ENCODE measurements around the gene ZNF276.
"Not testable (repeated sequence)": the region's sequence is repeated elsewhere in the genome, so short reads cannot be mapped to it uniquely, and the experiment has no call there.

The ZNF276 gene, protein sequence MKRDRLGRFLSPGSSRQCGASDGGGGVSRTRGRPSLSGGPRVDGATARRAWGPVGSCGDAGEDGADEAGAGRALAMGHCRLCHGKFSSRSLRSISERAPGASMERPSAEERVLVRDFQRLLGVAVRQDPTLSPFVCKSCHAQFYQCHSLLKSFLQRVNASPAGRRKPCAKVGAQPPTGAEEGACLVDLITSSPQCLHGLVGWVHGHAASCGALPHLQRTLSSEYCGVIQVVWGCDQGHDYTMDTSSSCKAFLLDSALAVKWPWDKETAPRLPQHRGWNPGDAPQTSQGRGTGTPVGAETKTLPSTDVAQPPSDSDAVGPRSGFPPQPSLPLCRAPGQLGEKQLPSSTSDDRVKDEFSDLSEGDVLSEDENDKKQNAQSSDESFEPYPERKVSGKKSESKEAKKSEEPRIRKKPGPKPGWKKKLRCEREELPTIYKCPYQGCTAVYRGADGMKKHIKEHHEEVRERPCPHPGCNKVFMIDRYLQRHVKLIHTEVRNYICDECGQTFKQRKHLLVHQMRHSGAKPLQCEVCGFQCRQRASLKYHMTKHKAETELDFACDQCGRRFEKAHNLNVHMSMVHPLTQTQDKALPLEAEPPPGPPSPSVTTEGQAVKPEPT
- total RNA-seq = 10.7 to 29.7 (median 17.7) reads per million in 17 experiments

DNA sequence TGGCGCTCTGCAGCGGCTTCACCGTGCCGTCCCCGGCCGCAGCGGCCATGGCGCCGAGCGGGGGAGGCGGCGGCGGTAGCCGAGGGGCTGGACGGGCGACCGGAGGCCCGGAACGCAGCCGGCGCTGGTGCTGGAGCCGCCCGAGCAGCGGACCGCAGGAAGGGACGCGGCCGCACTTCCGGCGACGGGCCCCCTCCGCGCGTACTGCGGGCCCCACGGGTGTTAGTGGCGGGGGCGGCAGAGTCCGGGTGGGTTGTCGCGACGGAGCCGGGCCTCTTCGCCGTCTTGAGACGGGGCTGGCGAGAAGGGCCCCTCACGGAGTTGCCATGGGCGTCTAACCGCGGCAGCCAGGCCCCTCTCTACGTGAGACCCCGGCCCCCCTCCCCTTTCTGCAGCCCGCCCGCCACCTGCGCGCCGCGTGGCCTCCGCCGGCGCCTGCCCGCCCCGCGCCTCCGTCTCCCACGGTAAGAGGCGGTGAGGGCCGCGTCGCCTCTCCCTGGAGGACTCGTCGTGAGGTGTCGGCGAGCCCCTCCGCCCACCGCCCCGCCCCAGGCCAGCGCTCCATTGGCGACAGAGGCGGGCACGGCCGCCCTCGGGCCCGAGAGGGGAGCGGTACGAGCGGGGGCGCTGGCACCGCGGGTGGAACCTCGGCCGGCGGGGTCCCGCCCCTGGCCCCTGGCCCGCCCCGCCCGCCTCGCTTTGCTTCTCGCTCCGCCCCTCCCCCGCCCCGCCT is at the start of gene ZNF276, which contains the start of gene VPS9D1:
TSS of gene ZNF276 (plus strand) at position 725 of the 733 bp plus-strand sequence. CDS start 104 bp downstream, outside the sequence.
TSS of gene VPS9D1 (minus strand) at position 86 of the 733 bp plus-strand sequence. CDS start at position 49, 37 bp downstream.
- DNase-seq = peak; percentile 84 to 96 (median 91)

DNA sequence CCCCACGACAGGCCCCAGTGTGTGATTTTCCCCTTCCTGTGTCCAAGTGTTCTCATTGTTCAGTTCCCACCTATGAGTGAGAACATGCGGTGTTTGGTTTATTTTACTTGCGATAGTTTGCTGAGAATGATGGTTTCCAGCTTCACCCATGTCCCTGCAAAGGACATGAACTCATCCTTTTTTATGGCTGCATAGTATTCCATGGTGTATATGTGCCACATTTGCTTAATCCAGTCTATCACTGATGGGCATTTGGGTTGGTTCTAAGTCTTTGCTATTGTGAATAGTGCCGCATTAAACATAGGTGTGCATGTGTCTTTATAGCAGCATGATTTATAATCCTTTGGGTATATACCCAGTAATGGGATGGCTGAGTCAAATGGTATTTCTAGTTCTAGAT is 49.8 kb upstream of the ZNF276 start:
- not testable (repeated sequence) for DNase-seq

DNA sequence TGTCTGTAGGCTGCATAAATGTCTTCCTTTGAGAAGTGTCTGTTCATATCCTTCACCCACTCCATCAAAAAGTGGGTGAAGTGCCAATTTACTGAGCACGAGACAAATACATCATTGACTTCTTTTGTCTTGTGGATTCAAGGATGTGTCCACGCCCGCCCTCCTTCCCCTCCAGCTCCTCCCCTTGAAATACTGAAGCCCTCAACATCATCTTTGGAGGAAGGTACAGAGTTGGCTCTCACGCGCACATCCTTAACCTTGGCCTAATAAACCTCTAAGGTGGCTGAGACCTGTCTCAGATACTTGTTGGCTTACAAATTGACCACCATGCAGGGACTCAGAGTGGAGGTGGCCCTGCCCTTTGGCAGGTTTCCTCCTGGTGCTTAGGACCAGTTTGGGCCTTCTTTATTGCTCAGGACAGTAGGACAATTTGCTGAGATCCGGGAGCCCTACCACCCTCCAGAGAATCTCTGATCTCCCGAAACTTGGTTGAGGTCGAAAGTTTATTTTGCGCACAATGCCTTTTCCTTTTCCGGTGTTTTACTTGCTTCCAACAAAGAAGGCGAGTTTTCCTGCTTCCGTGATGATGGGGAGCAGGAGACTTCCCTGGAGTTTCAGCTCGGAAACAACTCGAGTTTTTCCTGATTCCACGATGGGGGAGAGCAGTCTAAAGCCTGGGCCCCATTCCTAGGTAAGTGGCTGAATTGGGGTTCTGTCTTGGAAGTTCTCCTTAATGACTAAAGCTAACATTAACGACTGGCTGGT is 49.0 kb upstream of the ZNF276 start:
- no peak for DNase-seq

DNA sequence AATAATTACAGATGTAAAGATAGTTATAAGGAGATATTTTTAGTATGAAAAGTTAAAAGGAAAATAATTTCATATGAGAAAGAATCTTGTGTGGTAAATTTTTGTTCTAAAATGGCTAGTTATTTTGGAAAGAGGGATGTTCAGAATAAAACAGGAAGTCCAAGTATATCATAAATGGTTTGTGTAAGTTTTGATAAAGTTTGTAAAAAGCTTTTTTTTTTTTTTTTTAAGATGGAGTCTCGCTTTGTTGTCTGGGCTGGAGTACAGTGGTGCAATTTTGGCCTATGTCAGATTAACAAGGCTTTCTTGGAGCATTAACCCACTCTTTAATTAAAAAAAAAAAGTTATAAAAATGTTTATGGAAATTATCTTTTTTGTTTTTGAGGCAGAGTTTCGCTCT is 43.1 kb upstream of the ZNF276 start:
- DNase-seq = no peak

DNA sequence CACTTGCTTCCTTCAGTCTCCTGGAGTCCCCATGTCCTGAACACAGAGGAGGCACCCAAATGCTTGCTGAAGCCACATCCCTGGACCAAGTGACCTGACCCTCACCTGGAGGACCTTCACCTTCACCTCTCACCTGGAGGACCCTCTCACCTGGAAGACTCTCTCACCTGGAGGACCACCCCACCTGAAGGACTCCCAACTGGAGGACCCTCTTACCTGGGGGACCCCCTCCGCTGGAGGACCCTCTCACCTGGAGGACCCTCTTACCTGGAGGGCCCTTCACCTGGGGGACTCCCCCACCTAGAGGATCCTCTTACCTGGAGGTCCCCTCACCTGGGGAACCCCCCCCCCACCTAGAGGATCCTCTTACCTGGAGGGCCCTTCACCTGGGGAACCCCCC is 35.4 kb upstream of the ZNF276 start:
- DNase-seq = no peak

DNA sequence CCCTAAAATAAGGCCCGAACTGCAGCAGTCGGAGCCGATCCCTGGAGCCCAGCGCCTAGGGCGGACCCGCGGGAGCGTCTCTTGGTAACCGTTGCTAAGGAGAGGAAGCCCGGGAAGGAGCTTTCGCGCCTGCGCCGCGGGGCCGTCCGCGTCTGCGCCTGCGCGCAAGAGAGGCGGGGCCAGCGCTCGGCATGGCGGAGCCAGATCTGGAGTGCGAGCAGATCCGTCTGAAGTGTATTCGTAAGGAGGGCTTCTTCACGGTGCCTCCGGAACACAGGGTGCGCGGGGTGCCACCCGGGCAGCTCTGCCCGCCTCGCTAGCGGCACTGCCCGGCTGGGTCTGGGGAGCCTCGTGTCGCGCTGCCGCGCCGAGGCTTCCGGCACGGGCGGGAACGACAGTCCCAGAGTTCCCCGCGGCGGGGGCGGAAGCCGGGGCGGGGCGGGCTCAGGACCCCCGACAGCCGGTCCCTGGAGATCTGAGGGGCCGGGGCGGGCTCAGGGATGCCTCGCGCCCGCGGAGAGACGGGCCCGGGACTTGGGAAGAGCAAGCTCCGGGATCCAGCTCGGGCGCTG is 34.7 kb upstream of the ZNF276 start, which contains the start of gene CDK10:
TSS of gene CDK10 (plus strand) at position 170 of the 572 bp plus-strand sequence. CDS start at position 192, 22 bp downstream.
- DNase-seq = peak; percentile 94 to 98 (median 96)

DNA sequence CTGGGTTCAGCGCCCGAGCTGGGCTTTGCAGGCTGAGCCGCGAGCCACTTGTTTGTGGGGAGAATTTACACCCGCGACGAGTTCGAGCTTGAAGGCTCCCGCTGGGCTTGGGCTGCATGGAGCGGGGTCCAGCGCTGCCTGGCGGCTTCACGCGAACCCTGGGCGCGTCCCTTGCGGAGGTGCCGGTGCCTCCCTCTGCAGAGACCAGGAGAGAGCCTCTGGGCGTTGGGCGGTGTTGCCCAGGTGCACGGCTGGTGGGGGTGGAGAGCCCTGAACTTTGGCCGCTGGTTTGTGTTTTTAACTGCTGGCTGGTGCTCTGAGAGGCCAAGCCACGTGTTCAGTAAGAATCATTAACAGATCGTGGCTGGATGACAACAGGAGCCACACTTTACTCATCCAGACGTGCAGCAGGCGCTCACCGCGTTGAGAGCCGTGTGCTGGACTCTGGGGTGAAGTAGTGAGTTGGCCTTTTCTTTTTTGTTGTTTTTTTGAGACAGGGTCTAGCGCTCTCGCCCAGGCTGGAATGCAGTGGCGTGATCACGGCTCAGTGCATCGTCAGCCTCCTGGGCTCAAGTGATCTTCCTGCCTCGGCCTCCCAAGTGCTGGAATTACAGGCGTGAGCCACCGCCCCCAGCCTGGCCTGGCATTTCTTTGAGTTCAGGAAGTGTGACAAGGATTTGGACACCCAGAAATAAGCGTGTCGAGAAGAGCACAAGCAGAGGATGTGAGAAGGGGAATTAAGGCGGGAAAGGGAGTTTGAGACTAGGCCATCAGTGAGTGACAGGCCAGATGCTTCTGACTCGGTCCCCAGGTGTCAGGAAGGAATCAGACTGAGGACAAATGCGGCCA is 34.0 kb upstream of the ZNF276 start:
- no peak for DNase-seq

DNA sequence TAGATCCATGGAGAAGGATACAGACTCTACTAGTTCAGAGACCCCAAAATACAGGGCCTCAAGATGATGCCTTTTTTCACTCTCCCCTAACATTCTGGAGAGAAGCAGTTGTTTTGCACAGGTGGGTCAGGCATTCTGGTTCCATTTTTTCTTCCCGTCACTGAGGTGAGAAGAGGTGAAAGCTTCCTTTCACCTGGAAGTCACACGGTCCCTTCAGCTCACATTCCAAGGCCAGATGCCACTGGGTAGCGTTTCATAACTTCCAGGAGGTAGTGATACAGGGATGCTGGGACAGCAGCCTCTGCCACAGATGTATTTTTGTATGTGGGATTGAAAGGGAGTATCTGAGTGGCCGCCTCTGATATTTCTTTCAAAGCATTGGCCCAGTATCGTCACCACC is 32.9 kb upstream of the ZNF276 start:
- no peak for DNase-seq

DNA sequence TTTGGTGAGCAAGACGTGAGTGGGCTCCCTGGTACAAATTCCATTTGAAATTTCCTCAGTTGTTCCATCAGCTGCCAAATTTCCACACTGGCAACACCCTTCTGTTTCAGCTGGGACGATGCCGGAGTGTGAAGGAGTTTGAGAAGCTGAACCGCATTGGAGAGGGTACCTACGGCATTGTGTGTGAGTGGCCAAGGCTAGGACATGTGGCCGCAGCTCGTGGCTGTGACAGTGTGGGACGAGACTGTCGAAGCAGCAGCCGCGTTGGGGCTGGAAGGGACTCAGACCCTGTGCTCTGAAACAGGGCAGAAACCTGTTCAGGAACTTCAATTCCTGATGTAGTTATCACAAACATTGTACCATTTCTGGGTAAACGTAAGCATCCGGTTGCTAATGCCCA is 32.2 kb upstream of the ZNF276 start:
- DNase-seq = no peak

DNA sequence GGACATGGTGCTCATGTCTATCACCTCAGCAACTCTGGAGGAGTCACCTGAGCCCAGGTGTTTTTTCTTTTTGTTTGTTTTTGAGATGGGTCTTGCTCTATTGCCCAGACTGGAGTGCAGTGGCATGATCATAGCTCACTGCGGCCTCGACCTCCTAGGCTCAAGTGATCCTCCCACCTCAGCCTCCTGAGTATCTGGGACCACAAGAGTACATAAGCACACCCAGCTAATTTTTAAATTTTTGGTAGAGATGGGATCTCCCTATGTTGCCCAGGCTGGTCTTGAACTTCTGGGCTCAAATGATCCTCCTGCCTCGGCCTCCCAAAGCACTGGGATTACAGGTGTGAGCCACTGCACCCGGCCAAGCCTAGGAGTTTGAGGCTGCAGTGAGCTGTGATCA is 31.7 kb upstream of the ZNF276 start:
- not testable (repeated sequence) for DNase-seq

DNA sequence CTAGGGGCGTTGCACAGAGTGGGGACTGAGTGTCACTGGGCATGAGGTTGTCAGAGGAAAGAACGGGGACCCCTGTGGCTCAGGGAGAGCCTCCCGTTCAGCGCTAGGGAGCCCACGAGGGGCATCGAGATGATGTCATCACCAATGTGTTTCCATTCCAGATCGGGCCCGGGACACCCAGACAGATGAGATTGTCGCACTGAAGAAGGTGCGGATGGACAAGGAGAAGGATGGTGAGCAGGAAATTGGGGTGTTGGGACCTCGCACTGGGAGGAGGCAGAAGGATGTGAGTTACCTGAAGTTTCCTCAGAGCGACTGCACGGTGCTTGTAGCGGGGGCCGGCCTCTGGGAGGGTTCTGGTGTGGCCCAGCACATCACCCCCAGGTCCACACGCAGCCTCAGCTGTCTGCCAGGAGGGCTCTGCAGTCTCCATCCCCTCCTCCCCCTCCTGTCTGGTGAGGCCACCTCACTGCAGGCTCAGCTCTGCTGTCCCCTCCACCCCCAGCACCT is 30.9 kb upstream of the ZNF276 start:
- DNase-seq = no peak

DNA sequence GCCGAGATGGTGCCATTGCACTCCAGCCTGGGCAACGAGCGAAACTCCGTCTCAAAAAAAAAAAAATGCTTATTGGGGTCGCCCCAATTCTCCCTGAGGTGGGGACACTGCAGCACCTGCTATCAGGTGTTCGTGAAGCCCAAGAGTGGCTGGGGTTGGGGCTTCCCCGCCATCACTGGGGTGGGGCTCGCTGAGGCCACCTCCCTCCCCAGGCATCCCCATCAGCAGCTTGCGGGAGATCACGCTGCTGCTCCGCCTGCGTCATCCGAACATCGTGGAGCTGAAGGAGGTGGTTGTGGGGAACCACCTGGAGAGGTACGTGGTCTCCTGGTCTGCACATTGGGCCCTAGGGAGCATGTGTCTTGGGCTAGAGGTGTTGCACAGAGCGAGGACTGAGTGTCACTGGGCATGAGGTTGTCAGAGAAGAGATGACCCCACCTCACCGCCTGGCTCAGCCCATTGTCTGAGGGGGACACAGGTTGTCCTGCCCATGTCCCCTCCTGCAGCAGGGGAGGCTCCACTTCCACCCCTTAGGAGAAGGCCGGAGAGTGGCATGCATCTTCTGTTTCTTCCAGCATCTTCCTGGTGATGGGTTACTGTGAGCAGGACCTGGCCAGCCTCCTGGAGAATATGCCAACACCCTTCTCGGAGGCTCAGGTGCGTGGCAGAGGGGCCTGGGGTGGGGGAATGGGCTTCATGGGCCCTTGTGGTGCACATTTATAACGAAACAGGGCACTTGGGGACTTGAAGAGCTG is 29.9 kb upstream of the ZNF276 start:
- DNase-seq = no peak

DNA sequence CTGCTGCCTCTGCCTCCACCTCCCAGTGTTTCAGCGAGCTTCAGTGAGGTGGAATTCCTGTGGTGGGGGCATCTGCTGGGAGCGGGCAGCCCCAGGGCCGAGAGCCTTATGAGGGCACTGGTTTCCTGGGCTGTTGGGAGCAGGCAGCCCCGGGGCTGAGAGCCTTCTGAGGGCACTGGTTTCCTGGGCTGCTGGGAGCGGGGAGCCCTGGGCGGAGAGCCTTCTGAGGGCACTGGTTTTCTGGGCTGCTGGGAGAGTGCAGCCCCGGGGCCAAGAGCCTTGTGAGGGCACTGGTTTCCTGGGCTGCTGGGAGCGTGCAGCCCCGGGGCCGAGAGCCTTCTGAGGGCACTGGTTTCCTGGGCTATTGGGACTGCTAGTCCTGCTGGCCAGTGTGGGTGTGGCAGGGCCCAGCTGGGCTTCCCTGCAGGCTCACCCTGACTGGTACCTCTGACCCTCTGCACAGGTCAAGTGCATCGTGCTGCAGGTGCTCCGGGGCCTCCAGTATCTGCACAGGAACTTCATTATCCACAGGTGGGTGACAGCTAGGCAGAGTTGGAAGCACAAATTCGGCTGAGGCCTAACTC is 29.3 kb upstream of the ZNF276 start:
- no peak for DNase-seq

DNA sequence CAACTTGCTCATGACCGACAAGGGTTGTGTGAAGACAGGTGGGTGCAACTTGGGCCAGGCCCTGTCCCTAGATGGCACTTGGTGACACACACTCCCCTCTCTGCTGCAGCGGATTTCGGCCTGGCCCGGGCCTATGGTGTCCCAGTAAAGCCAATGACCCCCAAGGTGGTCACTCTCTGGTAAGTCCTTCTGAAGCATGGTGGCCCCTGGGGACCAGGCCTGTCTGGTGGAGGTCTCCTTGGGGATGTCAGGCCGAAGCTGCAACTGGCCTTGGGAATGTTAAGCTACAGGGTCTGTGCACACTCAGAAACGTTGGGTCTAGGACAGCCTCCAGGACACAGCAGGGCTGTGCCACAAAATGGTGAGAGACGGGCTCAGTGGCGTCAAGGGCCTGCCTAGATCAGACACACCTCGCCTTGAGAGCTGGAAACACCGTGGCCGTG is 28.0 kb upstream of the ZNF276 start:
- DNase-seq = no peak

DNA sequence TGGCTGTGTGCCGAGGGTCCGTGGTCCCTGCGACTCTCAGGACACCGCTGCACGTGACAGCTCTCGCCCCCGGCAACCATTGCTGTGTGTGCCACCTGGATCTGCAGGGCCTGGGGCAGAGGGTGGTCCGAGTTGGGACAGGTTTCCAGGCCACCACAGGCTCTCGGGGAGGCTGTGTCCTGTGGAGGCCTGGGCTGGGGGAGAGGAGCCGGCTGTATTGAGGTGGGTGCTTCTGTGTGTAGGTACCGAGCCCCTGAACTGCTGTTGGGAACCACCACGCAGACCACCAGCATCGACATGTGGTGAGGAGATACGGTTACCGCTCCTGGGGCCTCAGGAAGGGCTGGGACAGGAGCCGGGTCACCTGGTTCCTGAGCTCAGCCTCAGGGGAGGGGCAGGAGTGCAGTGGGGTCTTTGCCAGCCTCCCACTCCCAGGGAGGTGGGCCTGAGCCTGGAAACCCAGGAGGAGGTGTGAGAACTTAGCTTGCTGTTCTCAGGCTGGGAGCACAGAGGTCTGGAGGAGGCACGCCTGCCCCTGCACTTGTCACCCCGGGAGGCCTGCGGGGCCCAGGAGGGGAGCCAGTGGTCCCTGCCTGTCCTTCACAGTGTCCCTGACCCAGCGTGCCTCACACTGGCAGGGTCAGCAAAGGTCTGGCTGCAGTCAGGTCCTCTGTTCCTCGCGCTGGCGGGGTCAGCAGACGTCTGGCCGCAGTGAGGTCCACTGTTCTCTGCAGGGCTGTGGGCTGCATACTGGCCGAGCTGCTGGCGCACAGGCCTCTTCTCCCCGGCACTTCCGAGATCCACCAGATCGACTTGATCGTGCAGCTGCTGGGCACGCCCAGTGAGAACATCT is 27.2 kb upstream of the ZNF276 start:
- DNase-seq = peak in 1 of 4 experiments; percentile 4

DNA sequence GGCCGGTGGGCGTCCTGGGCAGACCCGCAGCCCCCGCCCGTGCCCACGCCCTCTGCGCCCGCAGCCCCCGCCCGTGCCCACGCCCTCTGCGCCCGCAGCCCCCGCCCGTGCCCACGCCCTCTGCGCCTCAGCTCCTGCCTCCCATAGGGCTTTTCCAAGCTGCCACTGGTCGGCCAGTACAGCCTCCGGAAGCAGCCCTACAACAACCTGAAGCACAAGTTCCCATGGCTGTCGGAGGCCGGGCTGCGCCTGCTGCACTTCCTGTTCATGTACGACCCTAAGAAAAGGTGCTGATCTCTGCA is 26.6 kb upstream of the ZNF276 start:
- DNase-seq = not testable (repeated sequence)

DNA sequence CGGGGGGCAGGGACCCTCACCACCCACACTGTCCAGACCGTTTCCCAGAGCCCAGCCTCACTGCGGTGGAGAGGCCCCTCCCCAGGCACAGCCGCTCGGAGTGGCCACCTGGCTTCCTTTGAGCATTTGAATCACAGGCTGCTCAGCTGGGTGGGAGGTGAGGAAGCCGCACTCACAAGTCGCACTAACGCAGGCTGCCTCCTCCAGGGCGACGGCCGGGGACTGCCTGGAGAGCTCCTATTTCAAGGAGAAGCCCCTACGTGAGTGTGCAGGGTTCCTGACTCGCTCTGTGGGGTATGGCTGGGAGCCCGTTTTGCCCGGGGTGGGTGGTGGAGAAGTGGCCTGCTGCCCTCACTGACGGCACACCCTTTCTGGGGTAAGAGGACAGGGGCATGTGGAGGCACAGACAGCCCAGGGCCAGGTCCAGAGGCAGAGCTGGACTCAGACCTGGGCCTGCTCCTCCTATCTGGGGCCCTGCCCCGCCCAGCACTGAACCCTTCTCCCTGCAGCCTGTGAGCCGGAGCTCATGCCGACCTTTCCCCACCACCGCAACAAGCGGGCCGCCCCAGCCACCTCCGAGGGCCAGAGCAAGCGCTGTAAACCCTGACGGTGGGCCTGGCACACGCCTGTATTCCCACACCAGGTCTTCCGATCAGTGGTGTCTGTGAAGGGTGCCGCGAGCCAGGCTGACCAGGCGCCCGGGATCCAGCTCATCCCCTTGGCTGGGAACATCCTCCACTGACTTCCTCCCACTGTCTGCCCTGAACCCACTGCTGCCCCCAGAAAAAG is 26.1 kb upstream of the ZNF276 start:
- DNase-seq = peak in 1 of 4 experiments; percentile 2
